GM21786 (cell line): ENCODE data around the gene KRT86.
A peak's percentile ranks its signal among the peaks of the same experiment; 100 is the strongest.
"Not testable (repeated sequence)": the region's sequence is repeated elsewhere in the genome, so short reads cannot be mapped to it uniquely, and the experiment has no call there.

ENCODE experiments used
- ATAC-seq: cut with Tn5 transposase; IDR thresholded peaks from one replicate; pipeline ENCODE4 v1.9.1; 2021; ENCODE audit not compliant: unreplicated experiment

KRT86 gene

GRCh38 chr12:52312086-52312485, 37.6 kb downstream of the KRT86 start:
- ATAC-seq = no peak

DNA sequence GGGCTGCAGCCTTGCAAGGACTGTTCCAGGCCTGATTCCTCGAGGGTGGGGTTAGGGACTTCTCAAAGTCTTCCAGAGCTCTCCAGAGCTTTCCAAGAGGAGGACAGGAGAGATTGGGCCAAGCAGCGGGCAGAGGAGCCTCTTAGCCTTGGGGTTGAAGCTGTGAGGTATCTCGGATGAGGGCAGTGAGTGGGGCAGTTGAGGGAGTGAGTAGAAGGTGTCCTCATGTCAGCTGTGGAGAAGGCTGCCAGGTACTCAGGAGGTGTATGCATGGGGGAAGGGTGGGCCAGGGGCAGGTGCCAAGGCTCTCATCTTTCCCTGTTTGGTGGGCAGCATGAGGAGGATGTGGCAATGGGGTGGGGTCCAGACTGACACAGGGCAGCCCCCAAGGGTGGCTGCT, 39.0 kb downstream of the KRT86 start:
- ATAC-seq = no peak

- no peak for ATAC-seq
Measured at GRCh38 chr12:52313926-52314325, 39.5 kb downstream of the KRT86 start.

DNA sequence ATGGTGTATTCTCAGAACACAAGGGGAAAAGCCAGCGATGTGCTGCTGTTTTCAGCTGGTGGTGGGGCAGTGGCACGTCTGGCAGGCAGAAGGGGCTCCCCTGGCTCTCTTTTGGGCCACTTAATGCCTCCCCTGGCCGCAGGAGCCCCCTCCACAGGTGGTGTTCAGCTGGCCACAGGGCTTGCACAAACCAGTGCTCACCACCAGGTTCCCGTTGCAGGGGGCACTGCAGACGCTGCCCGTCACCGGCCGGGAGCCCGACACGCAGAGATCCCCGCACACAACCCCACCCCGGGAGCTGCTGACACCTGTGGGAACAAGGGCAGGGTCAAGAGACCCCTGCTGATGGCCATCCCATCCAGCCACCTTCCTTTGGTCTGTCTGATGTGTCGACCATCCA, 40.1 kb downstream of the KRT86 start:
- ATAC-seq = no peak

DNA sequence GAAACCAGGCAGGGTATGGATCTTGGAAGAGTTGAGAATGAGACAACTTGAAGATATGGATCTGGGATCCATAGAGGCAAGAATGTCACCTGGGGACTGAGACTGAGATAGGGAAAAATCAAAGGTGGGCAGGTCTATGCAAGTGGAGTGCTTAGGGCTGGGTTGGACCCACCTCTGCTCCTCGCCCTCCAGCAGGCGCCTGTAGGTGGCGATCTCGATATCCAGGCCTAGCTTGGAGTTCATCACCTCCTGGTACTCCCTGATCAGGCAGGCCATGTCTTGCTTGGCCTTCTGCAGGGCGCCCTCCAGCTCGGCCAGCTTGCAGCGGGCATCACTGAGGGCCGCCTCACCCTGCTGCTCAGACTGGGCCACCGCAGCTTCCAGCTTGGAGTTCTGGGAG, 41.3 kb downstream of the KRT86 start:
- ATAC-seq = not testable (repeated sequence)

GRCh38 chr12:52316290-52316689, 41.8 kb downstream of the KRT86 start:
- ATAC-seq = no peak

DNA sequence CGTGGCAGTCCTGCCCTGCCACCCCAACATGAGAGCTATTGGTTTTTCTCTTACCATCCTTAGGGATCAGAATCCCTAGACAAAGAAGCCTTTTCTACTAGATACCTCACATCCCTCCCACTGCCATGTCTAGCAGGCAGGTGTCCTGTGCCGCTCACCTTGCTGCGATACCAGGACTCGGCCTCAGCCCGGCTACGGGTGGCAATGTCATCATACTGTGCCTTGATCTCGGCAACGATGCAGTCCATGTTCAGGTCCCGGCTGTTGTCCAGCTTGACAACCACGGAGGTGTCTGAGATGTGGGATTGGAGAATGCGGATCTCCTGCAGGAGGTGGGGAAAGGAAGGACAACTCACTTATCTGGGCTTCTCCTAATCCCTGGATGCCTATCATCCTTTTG, 42.3 kb downstream of the KRT86 start:
- ATAC-seq = no peak

GRCh38 chr12:52317468-52318052, 43.1 kb downstream of the KRT86 start:
- ATAC-seq = no peak

GRCh38 chr12:52318241-52318990, 44.0 kb downstream of the KRT86 start:
- ATAC-seq = no peak

GRCh38 chr12:52319097-52319496, 44.7 kb downstream of the KRT86 start:
- ATAC-seq = no peak

DNA sequence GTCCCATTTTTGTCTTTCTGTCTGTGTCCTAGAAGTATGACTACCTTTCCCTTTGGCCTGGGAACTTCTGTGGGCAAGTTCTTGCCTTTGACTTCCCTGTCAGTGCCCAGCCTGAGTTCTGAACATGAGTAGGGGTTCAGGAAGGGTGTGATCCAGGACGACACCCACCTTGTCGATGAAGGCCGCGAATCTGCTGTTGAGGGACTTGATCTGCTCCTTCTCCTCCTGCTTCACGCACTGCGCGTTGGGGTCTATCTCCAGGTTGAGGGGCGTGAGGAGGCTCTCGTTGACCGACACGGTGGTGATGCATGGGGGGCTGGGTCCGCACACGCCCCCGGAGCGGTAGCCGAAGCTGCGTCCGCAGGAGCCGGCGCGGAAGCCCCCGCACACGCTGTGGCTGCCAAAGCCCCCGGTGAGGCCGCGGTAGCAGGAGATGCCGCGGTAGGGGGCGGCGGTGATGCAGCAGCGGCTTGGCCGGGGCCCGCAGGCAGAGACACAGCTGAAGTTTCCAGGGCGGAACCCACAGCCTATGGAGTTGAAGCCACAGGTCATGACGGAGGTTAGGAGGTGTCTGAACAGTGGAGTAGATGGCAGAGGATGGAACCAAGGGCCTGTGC, 46.4 kb downstream of the KRT86 start, which contains the start of gene KRT83:
Gene KRT83, minus strand, starts transcription at position 615 of the 617 bp plus-strand sequence. Its CDS starts 63 bp downstream, at position 552.
- ATAC-seq = no peak

GRCh38 chr12:52321418-52321817, 47.0 kb downstream of the KRT86 start:
- ATAC-seq = no peak

DNA sequence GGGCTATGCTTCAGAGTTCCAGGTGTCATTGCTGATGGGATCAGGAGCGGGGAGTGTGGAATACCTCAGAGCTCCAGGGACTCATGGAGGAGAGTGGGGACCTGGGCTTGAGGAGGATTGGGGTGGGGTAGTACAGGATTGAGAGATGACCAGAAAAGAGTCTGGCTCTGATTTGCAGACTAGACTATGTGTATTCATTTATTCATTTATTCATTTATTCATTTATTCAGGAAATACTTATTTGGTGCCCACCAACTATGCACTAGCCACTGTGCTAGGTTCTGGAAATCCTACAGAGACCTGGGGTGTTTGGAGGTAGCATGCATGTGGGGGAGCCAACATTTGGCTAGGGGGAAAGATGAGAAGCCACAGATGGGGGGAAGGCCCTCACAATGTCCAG, 47.6 kb downstream of the KRT86 start:
- no peak for ATAC-seq

DNA sequence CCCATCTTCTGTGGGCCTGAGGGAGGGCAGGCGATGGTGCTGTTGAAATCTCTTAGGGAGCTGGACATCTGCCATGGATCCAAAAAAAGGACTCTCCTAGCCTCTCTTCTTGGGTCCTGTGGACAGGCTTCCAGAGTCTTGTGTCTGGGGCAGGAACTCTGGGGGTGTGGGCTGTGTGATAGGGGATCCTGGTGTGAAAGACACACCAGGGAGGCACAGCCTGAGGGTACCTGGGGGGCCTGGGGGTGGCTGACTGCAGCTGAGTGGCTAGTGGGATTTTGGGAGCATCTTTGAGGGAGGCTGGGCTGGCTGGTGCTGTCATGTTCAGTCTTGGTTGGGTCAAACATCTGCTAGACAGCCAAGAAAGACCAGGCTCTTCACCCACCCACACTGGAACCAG, 48.6 kb downstream of the KRT86 start:
- no peak for ATAC-seq

DNA sequence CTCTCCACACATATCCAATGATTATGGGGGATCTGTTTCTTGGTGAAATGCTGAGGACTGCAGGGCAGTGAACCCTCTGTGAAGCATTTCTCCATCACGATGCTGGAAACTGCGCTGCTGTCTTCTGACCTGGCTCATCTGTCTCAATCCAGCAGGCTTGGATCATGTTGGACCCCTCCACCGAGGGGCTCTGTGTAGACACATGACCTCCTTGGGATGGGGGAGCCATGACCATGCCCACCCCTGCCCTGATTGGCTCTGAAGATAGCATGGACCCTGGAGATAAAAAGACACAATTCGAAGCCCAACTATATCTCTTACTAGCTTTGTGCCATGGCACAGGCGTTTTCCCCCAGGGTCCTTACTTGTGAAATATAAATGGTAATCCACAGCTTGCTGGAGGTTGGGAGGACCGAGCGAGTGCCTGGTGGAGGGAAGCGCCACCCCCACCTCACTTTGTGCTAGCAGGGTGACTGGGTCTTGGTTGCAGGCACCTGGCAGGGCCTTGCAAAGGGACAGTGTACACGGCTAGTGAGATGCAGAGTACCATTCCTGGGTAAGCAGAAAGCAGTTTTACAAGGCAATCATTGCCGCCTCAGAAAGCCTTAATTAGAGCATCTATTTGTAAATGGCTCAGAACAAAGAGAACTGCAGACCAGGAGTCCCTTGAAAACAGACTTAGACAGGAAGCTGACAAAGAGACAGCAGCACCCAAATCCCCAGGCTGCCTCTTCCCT, 49.1 kb downstream of the KRT86 start:
- no peak for ATAC-seq

GRCh38 chr12:52324153-52324444, 49.7 kb downstream of the KRT86 start:
- no peak for ATAC-seq

DNA sequence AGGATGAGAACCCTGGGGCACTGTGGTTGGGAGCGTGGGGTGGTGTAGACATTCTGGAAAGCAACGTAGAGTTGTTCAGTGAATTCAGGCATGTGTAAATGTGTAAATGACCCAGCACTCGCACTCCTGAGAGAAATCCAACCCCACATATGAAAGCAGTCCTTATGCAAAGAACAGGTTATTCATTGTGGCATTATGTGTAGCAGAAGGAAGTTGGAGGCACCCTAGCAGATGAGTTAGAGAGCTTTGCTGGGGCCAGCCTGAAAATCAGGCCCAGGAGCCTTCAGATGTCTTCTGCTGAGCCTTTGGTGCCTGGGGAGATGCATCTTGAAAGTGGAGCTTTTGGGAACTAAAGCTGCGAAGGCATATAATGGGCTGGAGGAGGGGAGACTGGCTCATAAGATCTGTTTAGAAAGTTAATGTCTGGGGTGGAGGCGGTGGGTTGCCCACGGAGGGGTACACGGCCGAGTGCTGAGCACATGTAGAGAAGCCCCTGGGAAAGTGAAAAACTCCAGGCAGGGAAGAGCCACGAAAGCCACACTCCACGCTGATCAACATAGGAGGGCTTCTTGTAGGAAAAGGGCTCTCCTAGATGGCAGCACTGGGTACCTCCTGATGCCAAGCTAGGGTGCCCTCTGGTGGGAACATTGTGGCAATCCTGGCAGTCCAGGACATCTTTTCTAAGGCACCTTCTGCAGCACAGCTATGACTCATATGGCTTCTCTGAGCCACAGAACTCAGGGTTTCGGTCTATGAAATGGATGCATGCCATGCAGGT, 52.8 kb downstream of the KRT86 start:
- ATAC-seq = peak; percentile 96

DNA sequence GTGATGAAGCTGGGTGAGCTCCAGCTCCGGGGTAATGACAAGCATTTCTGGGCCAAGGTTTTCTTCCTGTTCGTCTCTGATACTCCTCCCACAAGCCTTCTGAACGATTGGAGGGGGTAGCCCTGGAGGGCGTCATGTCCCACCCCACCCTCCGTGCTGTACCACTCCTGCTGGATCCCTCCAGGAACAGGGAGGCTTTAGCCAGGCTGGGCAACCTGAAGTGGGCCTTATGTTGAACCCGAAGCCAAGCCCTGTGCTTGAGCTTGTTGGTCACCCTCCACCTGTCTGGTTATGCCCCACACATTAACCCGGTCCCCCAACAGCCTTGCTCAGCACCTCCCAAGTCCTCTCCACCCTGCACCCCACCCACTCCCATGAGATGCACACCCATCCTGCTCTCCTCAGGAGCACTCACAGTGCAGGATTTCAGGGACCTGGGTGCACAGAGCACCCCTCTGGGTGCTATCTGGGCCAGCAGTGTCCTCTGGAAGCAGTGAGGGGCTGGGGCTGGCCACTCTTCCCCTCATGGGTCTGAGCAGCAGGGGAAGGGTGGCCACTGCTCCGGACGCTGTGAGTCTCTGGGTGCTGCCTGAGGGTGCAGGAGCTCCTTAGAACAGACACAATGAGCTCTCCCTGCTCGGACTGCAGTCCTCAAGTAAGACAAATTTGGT, 53.5 kb downstream of the KRT86 start:
- no peak for ATAC-seq

DNA sequence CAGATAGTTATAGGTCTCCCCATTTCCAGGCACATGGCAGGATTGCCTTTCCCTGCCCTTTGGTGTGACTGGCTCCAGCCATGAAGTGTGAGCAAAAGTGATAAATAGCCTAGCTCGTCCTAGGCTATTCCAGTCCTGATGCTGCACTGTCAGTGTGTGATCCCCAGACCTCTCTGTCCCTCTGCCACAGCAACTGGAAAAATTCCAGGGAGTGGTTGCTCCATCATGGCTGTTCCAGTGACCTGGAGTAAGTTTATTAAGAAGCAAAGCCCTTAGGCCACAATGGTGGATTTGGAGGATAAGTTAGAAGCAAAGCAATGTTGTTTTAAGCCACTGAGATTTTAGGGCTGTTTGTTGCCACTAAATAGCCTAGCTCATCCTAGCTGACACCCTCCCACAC, 56.6 kb downstream of the KRT86 start:
- ATAC-seq = no peak

DNA sequence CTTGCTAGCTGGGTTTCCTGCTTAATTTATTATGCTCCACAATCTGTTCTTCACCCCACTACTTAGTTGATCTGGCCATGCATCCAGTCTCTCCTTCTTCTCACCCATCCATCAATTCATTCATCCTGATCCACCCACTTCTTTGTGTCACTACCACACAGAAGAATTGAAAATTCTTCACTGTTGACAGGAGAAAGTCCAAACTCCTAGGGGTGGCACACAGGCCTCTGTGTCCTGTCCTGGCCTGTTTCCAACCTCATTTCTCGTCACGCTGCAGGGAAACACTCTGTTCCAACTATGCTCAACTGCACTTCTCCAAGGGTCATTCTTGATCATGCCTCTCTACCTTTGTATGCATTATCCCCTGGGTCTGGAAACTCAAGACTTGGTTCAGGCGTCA, 57.4 kb downstream of the KRT86 start:
- no peak for ATAC-seq

- no peak for ATAC-seq
Measured at GRCh38 chr12:52332381-52332780, 57.9 kb downstream of the KRT86 start.
